ENCODE data around the gene TRPM2.
"Not testable (repeated sequence)": the region's sequence is repeated elsewhere in the genome, so short reads cannot be mapped to it uniquely, and the experiment has no call there.

TRPM2 gene

GRCh38 chr21:44375761-44376241 lies 22.4 kb downstream of the TRPM2 start:
- no peak for ATAC-seq

GRCh38 chr21:44376606-44377005 lies 23.2 kb downstream of the TRPM2 start:
- ATAC-seq: no peak

- ATAC-seq: no peak
Observed at GRCh38 chr21:44377201-44377921, 23.9 kb downstream of the TRPM2 start.

GRCh38 chr21:44377922-44378645 lies 24.7 kb downstream of the TRPM2 start:
- no peak for ATAC-seq

GRCh38 chr21:44378646-44379514 lies 25.5 kb downstream of the TRPM2 start:
- ATAC-seq: no peak

GRCh38 chr21:44379515-44379848 lies 26.1 kb downstream of the TRPM2 start:
- no peak for ATAC-seq

GRCh38 chr21:44379991-44380865 lies 26.8 kb downstream of the TRPM2 start:
- ATAC-seq: no peak

GRCh38 chr21:44380876-44381275 lies 27.5 kb downstream of the TRPM2 start:
- ATAC-seq: no peak

GRCh38 chr21:44381874-44382273 lies 28.5 kb downstream of the TRPM2 start:
- no peak for ATAC-seq

GRCh38 chr21:44382536-44382935 lies 29.1 kb downstream of the TRPM2 start:
- ATAC-seq: no peak

GRCh38 chr21:44383216-44383615 lies 29.8 kb downstream of the TRPM2 start:
- no peak for ATAC-seq

- no peak for ATAC-seq
Observed at GRCh38 chr21:44384968-44385367, 31.5 kb downstream of the TRPM2 start.

GRCh38 chr21:44389335-44389734 lies 35.9 kb downstream of the TRPM2 start:
- no peak for ATAC-seq

GRCh38 chr21:44390886-44391285 lies 37.5 kb downstream of the TRPM2 start:
- ATAC-seq: no peak

GRCh38 chr21:44391345-44392091 lies 38.1 kb downstream of the TRPM2 start:
- no peak for ATAC-seq

- no peak for ATAC-seq
Observed at GRCh38 chr21:44392185-44392584, 38.8 kb downstream of the TRPM2 start.

GRCh38 chr21:44392916-44393315 lies 39.5 kb downstream of the TRPM2 start:
- no peak for ATAC-seq

- ATAC-seq: no peak
Observed at GRCh38 chr21:44394733-44395132, 41.3 kb downstream of the TRPM2 start.

- no peak for ATAC-seq
Observed at GRCh38 chr21:44395260-44395659, 41.8 kb downstream of the TRPM2 start.

GRCh38 chr21:44396803-44397202 lies 43.4 kb downstream of the TRPM2 start:
- not testable (repeated sequence) for ATAC-seq

- ATAC-seq: no peak
Observed at GRCh38 chr21:44397431-44398031, 44.1 kb downstream of the TRPM2 start.
